Vagina (tissue), 2 donors: ENCODE measurements around the gene CECR2.

Source experiments
- POLR2A ChIP-seq, 2 donors: fragments of 450-650 bp; IDR thresholded peaks; one replicate each; pipeline ENCODE4 v1.6.1; 2017; ENCODE audit warnings: antibody characterized with exemption in 2 of 2, mild to moderate bottlenecking in 2 of 2, moderate library complexity in 2 of 2
- TF ChIP-seq, protein P1 (sequence below), 3 experiments: fragments of 450-650 bp in 2 of 3; fragments of 200-600 bp in 1 of 3; sonication (generic) in 1 of 3; IDR thresholded peaks; one replicate each; pipeline ENCODE4 v1.5.1; 2017 to 2019; ENCODE audit warnings: antibody characterized with exemption in 3 of 3, mild to moderate bottlenecking in 2 of 3, moderate library complexity in 2 of 3

DNA sequence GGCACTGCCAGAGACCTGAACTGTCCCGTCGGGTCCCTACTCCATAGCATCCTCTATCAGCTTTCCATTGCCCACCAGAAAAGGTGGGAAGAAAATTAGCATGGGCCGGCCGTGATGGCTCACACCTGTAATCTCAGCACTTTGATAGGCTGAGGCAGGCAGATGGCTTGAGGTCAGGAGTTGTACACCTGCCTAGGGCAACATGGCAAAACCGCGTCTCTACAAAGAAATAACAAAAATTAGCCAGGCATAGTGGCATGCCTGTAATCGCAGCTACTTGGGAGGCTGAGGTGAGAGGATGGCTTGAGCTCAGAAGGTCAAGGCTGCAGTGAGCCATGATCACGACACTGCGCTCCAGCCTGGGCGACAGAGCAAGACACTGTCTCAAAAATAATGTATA is 197.5 kb downstream of the CECR2 start:
- TF ChIP-seq POLR2A (IDR thresholded peaks at IDR 0.05) = no peak
- TF ChIP-seq, protein P1, sequence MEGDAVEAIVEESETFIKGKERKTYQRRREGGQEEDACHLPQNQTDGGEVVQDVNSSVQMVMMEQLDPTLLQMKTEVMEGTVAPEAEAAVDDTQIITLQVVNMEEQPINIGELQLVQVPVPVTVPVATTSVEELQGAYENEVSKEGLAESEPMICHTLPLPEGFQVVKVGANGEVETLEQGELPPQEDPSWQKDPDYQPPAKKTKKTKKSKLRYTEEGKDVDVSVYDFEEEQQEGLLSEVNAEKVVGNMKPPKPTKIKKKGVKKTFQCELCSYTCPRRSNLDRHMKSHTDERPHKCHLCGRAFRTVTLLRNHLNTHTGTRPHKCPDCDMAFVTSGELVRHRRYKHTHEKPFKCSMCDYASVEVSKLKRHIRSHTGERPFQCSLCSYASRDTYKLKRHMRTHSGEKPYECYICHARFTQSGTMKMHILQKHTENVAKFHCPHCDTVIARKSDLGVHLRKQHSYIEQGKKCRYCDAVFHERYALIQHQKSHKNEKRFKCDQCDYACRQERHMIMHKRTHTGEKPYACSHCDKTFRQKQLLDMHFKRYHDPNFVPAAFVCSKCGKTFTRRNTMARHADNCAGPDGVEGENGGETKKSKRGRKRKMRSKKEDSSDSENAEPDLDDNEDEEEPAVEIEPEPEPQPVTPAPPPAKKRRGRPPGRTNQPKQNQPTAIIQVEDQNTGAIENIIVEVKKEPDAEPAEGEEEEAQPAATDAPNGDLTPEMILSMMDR (IDR thresholded peaks at IDR 0.05) = no peak
